GM12864 (cell line): ENCODE measurements around the gene NKD1.

Experiments
- DNase-seq: peaks from one replicate; pipeline ENCODE4 v3.0.0-alpha.2; 2011; ENCODE audit warnings: low read depth
- H3K4me3 ChIP-seq: 2 replicates; pipeline ENCODE4 v1.5.1; 2011; ENCODE audit warnings: mild to moderate bottlenecking, low read depth, low read length, control low read depth
- TF ChIP-seq, protein P1 (sequence below): IDR thresholded peaks from 2 replicates; pipeline ENCODE4 v1.5.1; 2011; ENCODE audit warnings: low read depth, mild to moderate bottlenecking, moderate library complexity, low read length, control low read depth, inconsistent platforms; ENCODE audit errors: missing control alignments

NKD1 gene

DNA sequence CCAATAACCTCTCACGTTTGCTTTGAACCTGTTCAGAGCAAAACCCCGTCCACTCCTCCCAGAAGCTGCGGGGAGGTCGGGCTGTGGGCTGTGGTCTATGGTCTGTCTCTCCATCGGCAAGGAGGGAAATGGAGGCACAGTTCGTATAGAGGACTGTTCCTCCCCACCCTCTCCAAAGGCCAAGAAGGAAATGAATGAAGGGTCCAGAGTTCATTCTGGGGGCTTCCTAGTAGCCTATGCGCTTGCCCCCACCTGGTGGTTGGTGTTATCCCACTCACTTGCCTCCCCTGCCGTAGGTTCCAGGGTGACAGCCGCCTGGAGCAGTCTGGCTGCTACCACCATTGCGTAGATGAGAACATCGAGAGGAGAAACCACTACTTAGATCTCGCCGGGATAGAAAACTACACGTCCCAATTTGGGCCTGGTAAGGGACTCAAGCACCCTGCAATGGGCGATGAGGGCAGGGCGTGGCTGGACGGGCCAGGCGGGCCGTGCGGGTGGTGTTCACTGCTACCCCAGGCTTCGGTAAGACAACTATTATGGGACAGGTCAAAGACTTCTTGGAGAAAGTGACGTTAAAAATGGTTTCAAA lies 83.9 kb downstream of the NKD1 start:
- no peak overlapping the region for H3K4me3 ChIP-seq
- no peak for DNase-seq
- TF ChIP-seq, protein P1, sequence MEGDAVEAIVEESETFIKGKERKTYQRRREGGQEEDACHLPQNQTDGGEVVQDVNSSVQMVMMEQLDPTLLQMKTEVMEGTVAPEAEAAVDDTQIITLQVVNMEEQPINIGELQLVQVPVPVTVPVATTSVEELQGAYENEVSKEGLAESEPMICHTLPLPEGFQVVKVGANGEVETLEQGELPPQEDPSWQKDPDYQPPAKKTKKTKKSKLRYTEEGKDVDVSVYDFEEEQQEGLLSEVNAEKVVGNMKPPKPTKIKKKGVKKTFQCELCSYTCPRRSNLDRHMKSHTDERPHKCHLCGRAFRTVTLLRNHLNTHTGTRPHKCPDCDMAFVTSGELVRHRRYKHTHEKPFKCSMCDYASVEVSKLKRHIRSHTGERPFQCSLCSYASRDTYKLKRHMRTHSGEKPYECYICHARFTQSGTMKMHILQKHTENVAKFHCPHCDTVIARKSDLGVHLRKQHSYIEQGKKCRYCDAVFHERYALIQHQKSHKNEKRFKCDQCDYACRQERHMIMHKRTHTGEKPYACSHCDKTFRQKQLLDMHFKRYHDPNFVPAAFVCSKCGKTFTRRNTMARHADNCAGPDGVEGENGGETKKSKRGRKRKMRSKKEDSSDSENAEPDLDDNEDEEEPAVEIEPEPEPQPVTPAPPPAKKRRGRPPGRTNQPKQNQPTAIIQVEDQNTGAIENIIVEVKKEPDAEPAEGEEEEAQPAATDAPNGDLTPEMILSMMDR, result no peak

DNA sequence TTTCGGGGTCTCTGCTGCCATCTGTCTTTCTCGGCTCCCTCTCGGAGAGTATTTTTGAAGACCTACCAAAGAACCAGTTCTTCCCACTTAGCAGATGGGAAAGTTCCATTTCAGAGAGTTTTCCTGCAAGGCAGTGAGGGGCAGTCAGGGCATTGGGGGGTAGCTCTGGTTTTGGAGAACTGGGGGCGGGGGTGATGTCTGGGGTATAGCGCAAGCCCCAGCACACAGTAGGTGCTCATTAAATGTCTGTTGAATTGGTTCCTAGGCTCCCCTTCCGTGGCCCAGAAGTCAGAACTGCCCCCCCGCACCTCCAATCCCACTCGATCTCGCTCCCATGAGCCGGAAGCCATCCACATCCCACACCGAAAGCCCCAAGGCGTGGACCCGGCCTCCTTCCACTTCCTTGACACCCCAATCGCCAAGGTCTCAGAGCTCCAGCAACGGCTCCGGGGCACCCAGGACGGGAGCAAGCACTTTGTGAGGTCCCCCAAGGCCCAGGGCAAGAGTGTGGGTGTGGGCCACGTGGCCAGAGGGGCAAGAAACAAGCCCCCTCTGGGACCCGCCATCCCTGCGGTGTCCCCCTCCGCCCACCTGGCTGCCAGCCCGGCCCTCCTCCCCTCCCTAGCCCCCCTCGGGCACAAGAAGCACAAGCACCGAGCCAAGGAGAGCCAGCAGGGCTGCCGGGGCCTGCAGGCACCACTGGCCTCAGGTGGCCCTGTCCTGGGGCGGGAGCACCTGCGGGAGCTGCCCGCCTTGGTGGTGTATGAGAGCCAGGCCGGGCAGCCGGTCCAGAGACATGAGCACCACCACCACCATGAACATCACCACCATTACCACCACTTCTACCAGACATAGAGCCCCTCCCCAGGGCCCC lies 85.0 kb downstream of the NKD1 start:
- H3K4me3 ChIP-seq, result no peak overlapping the region
- TF ChIP-seq, protein P1, result no peak
- DNase-seq, result no peak

DNA sequence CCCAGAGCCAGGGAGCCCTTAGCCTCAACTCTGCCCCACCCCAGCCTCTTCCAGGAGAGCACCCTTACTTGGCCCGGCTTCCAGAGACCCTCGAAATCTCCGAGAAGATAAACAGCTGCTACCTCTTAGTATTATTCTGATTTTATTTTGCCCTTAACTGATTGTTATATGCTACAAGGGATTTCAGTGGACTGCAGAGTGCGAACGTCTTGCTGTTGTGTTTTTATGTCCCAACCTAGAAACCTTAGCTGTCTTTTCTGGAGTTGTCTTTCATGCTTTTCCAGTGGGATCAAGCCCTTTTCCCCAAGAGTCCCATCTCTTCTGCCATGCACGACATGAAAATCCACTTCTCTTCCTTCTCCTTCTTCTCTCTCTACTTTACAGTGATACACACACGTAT lies 85.9 kb downstream of the NKD1 start:
- H3K4me3 ChIP-seq, result no peak overlapping the region
- TF ChIP-seq, protein P1, result no peak
- DNase-seq, result no peak

DNA sequence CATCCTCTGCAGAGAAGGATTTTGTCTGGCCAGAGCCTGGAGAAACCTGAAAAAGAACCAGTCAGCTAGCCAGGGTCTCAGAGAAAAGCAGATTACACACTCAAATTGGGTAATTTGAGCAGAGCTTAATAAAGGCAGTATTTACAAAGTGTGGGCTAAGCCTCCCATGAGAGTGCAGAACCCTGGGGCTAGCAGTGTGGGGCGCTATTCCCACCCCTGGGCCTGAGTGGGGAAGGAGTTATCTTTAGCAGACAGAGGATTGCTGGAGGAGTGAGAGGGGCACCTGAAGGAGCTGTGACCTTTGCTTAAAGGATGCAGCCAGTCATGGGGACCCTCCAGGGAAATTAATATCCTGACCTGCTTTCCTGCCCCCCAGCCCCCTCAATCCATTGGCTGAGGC lies 86.8 kb downstream of the NKD1 start:
- TF ChIP-seq, protein P1, result no peak
- DNase-seq, result no peak

DNA sequence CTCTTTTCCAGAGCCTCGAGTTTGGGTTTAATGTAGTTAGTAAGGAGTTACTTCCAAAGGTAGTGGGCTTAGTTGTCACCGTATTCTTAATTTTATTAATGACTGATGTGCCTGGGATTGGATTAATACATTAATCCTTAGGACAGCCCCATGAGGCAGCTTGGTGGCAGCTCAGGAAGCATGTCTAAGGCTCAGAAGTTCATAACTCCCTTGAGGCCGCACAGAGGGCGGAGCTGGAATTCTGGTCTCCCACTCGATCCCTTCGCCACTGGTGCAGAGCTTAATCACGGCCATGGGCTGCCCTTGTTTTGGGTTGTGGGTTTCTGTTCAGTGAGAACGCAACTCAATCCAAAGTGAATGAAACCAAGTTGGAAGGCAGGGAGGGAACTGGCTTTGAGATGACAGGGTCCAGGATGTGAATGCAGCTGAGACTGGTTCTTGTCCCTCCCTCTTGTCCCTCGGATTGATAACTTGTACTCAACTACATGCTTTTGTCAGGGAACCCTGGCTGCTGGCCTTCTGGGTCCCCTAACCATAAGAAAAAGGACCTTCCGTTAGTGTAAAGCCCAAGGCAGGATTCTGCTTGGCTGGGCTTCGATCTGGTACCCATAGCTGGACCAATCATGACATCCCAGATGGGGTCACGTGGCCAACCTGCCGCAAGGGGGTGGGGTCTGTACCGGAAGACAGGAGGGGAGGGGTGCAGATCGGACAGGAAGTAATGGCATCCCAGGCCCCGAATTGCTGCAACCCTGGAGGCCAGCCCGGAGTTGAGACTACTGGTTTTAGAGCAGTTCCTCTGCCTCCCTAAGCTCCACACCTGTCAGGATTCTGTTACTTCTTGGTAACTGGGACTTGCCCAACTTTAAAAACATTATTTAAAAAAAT lies 87.6 kb downstream of the NKD1 start:
- no peak for DNase-seq
- H3K4me3 ChIP-seq, result no peak overlapping the region
- TF ChIP-seq, protein P1, result no peak

More for the DNA sequence above, 86.8 kb downstream of the NKD1 start:
- no peak overlapping the region for H3K4me3 ChIP-seq

DNA sequence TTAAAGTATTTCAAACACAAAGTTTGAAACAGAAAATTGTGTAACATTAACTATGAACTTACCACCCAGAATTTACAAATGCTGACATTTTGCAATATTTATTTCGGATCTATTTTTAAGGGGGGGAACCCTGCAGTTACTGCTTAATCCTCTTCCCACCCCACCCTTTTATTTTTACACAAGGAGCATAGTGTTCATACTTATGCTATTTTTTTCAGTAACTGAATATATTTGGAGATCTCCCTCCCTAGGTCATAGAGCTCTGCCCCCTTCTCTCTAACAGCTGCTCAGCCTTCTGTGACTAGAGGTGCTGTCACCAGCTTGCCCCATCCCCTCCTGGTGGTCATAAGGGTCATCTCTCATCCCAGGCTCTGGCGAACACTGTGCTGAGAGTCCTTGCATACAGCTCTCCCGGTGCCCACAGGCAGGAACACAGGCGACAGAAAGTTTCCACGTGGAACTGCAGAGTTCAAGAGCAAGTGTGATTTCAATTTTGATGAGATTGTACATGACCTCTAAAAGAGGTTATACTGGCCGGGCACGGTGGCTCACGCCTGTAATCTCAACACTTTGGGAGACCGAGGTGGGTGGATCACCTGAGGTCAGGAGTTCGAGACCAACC lies 88.7 kb downstream of the NKD1 start:
- DNase-seq, result no peak
- no peak overlapping the region for H3K4me3 ChIP-seq
- TF ChIP-seq, protein P1, result no peak
